CD14-positive monocyte (primary cell): ENCODE data around the gene TENM3. TPM values are rescaled to one million over a fixed set of nuclear protein-coding genes. Genes with fewer than 3 reads are reported as not detected.

ENCODE experiments used
- DNase-seq, 3 donors: peaks; one replicate each; pipeline ENCODE4 v3.0.0-alpha.2; 2011 to 2022
- H2AFZ ChIP-seq: 2 replicates; pipeline ENCODE4 v1.6.0; 2012; ENCODE audit warnings: mild to moderate bottlenecking, low read depth, low read length, inconsistent platforms; ENCODE audit not compliant: insufficient read depth, poor library complexity, severe bottlenecking
- H3K27ac ChIP-seq, 2 donors: 1 replicate in 1 of 2; 2 replicates in 1 of 2; pipeline ENCODE4 v1.5.1; 2012 to 2013; ENCODE audit warnings: low read length in 2 of 2, control low read depth in 1 of 2, inconsistent platforms in 1 of 2, low read depth in 1 of 2, mild to moderate bottlenecking in 1 of 2
- H3K27me3 ChIP-seq, 2 donors: one replicate each; pipeline versions ENCODE4 v1.6.0 to v1.6.1; 2011 to 2013; ENCODE audit warnings: low read length in 2 of 2; ENCODE audit not compliant: control insufficient read depth in 2 of 2, insufficient read depth in 2 of 2
- H3K36me3 ChIP-seq, 2 donors: replicated peaks in 1 of 2; 1 replicate in 1 of 2; 2 replicates in 1 of 2; pipeline versions ENCODE4 v1.5.1 to v1.6.1; 2012 to 2013; ENCODE audit warnings: low read length in 2 of 2, control low read depth in 1 of 2, inconsistent platforms in 1 of 2, mild to moderate bottlenecking in 1 of 2; ENCODE audit not compliant: insufficient read depth in 2 of 2, control insufficient read depth in 1 of 2
- H3K4me1 ChIP-seq, 2 donors: 1 replicate in 1 of 2; 2 replicates in 1 of 2; pipeline versions ENCODE4 v1.5.1 to v1.6.1; 2012 to 2013; ENCODE audit warnings: low read length in 2 of 2, control low read depth in 1 of 2, inconsistent platforms in 1 of 2, mild to moderate bottlenecking in 1 of 2, moderate library complexity in 1 of 2; ENCODE audit not compliant: insufficient read depth in 2 of 2, control insufficient read depth in 1 of 2
- H3K4me2 ChIP-seq: replicated peaks from 2 replicates; pipeline ENCODE3; 2012; ENCODE audit warnings: low read length, moderate library complexity, mild to moderate bottlenecking; ENCODE audit not compliant: poor library complexity, severe bottlenecking; ENCODE audit errors: extremely low read depth
- H3K4me3 ChIP-seq, 3 experiments: fragments of 200-600 bp in 1 of 3; sonication (generic) in 1 of 3; replicated peaks in 1 of 3; 1 replicate in 2 of 3; 2 replicates in 1 of 3; pipeline ENCODE4 v1.5.1; 2011 to 2013; ENCODE audit warnings: low read length in 3 of 3, mild to moderate bottlenecking in 3 of 3, control low read depth in 2 of 3, low read depth in 2 of 3, inconsistent platforms in 1 of 3, moderate library complexity in 1 of 3
- H3K79me2 ChIP-seq: 2 replicates; pipeline ENCODE4 v1.6.0; 2012; ENCODE audit warnings: mild to moderate bottlenecking, control low read depth, inconsistent platforms, low read length, moderate library complexity; ENCODE audit not compliant: insufficient read depth
- H3K9ac ChIP-seq: 2 replicates; pipeline ENCODE4 v1.6.0; 2017; ENCODE audit warnings: low read length, mild to moderate bottlenecking; ENCODE audit not compliant: insufficient read depth, poor library complexity, severe bottlenecking
- H3K9me3 ChIP-seq, 2 donors: replicated peaks in 1 of 2; 1 replicate in 1 of 2; 2 replicates in 1 of 2; pipeline versions ENCODE4 v1.5.1 to v1.6.1; 2012 to 2013; ENCODE audit warnings: low read length in 2 of 2, control low read depth in 1 of 2; ENCODE audit not compliant: control insufficient read depth in 1 of 2, insufficient read depth in 1 of 2
- H4K20me1 ChIP-seq: 2 replicates; pipeline ENCODE4 v1.6.0; 2012; ENCODE audit warnings: mild to moderate bottlenecking, low read length, control low read depth, moderate library complexity; ENCODE audit not compliant: insufficient read depth
- H3K27ac Mint-ChIP-seq, 7 donors: one replicate each; pipeline ENCODE4 v1.8.0; 2020; ENCODE audit warnings: mild to moderate bottlenecking in 7 of 7, mixed read lengths in 7 of 7, moderate library complexity in 6 of 7, inconsistent platforms in 2 of 7
- H3K27me3 Mint-ChIP-seq, 3 donors: one replicate each; pipeline ENCODE4 v1.8.0; 2021 to 2022; ENCODE audit warnings: low read depth in 3 of 3, mild to moderate bottlenecking in 3 of 3, mixed read lengths in 3 of 3, moderate library complexity in 3 of 3, inconsistent platforms in 1 of 3
- H3K36me3 Mint-ChIP-seq, 2 donors: one replicate each; pipeline ENCODE4 v1.8.0; 2020; ENCODE audit warnings: mixed read lengths in 2 of 2, inconsistent platforms in 1 of 2, mild to moderate bottlenecking in 1 of 2
- H3K4me1 Mint-ChIP-seq: one replicate; pipeline ENCODE4 v1.8.0; 2020; ENCODE audit warnings: mild to moderate bottlenecking, mixed read lengths
- H3K4me3 Mint-ChIP-seq, 2 donors: one replicate each; pipeline ENCODE4 v1.8.0; 2020; ENCODE audit warnings: mild to moderate bottlenecking in 2 of 2, mixed read lengths in 2 of 2, moderate library complexity in 1 of 2
- H3K9me3 Mint-ChIP-seq, 7 donors: one replicate each; pipeline ENCODE4 v1.8.0; 2020 to 2022; ENCODE audit warnings: mixed read lengths in 7 of 7, mild to moderate bottlenecking in 6 of 7, moderate library complexity in 6 of 7, inconsistent platforms in 2 of 7
- WGBS: methylation state at CpG from one replicate; pipeline ENCODE4 v1.1.5; 2013; ENCODE audit warnings: missing lambda C conversion rate; ENCODE audit not compliant: insufficient coverage; 5-methylcytosine and 5-hydroxymethylcytosine counted together
- intact Hi-C, 2 donors: fragments of 100-400 bp; cut with micrococcal nuclease; formaldehyde crosslinking; loops; one replicate each; pipeline versions ENCODE4 v1.15.0 to v1.15.1; 2023
- polyA plus RNA-seq, 3 donors: library from polyadenylated mRNA; depleted of rRNA in 1 of 3; unstranded in 2 of 3; stranded (reverse) in 1 of 3; fragments of 300-500 nt in 2 of 3; fragments of >200 nt in 1 of 3; fragmentation: Illumina TruSeq in 2 of 3; gene quantifications; 1 replicate in 2 of 3; 2 replicates in 1 of 3; pipeline ENCODE4 v1.2.3, GENCODE V29; 2012 to 2021
- TF ChIP-seq, protein P1 (sequence below): fragments of 200-600 bp; IDR thresholded peaks from one replicate; pipeline ENCODE4 v1.8.0; 2022; ENCODE audit warnings: antibody characterized with exemption, mild to moderate bottlenecking

The TENM3 gene
- polyA plus RNA-seq, 3 donors, result not detected

GRCh38 chr4:182416067-182416466, 172.9 kb downstream of the TENM3 start:
- intact Hi-C loops, result no loop called here
- TF ChIP-seq, protein P1, sequence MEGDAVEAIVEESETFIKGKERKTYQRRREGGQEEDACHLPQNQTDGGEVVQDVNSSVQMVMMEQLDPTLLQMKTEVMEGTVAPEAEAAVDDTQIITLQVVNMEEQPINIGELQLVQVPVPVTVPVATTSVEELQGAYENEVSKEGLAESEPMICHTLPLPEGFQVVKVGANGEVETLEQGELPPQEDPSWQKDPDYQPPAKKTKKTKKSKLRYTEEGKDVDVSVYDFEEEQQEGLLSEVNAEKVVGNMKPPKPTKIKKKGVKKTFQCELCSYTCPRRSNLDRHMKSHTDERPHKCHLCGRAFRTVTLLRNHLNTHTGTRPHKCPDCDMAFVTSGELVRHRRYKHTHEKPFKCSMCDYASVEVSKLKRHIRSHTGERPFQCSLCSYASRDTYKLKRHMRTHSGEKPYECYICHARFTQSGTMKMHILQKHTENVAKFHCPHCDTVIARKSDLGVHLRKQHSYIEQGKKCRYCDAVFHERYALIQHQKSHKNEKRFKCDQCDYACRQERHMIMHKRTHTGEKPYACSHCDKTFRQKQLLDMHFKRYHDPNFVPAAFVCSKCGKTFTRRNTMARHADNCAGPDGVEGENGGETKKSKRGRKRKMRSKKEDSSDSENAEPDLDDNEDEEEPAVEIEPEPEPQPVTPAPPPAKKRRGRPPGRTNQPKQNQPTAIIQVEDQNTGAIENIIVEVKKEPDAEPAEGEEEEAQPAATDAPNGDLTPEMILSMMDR, result no peak

GRCh38 chr4:182418054-182418734, 175.0 kb downstream of the TENM3 start:
- no peaks in the 10 kb centered on the region for H3K4me1 ChIP-seq
- Mint-ChIP-seq H3K9me3 (peaks cover 0 to 9% (median 3%) of the 10 kb centered on the region in 7 donors), H3K36me3 (no peaks in the 10 kb centered on the region), H3K27me3 (peaks cover 0 to 4% (median 0%) of the 10 kb centered on the region in 3 donors), H3K4me1 (no peaks in the 10 kb centered on the region), H3K4me3 (no peak overlapping the region), H3K27ac (no peak overlapping the region)
- H3K4me2 ChIP-seq, result no peak overlapping the region
- no peak overlapping the region for H3K4me3 ChIP-seq
- WGBS, result 85% methylated on average over 5 of the region's 9 CpGs
- no peaks in the 10 kb centered on the region for H3K79me2 ChIP-seq
- DNase-seq, result no peak
- no peak overlapping the region for H3K27ac ChIP-seq
- H3K9me3 ChIP-seq, result peaks cover 5 to 8% of the 10 kb centered on the region in 2 donors
- H3K36me3 ChIP-seq, result no peaks in the 10 kb centered on the region
- H3K27me3 ChIP-seq, result no peaks in the 10 kb centered on the region
- intact Hi-C loops, result no loop called here
- H4K20me1 ChIP-seq, result no peaks in the 10 kb centered on the region
- TF ChIP-seq, protein P1, result no peak
- no peak overlapping the region for H2AFZ ChIP-seq
- no peak overlapping the region for H3K9ac ChIP-seq

More at GRCh38 chr4:182416067-182416466, 172.9 kb downstream of the TENM3 start:
- DNase-seq, result no peak
- H3K4me1 Mint-ChIP-seq, result no peaks in the 10 kb centered on the region
- Histone ChIP-seq H2AFZ (no peak overlapping the region), H3K36me3 (no peaks in the 10 kb centered on the region), H4K20me1 (no peaks in the 10 kb centered on the region), H3K27me3 (no peaks in the 10 kb centered on the region), H3K4me3 (no peak overlapping the region), H3K4me2 (no peak overlapping the region), H3K9me3 (peaks cover 5 to 14% of the 10 kb centered on the region in 2 donors), H3K9ac (no peak overlapping the region), H3K79me2 (no peaks in the 10 kb centered on the region), H3K27ac (no peak overlapping the region), H3K4me1 (no peaks in the 10 kb centered on the region)
- peaks cover 0 to 1% (median 1%) of the 10 kb centered on the region in 3 donors for H3K27me3 Mint-ChIP-seq
- H3K4me3 Mint-ChIP-seq, result no peak overlapping the region
- no peak overlapping the region for H3K27ac Mint-ChIP-seq
- H3K9me3 Mint-ChIP-seq, result peaks cover 2 to 14% (median 5%) of the 10 kb centered on the region in 7 donors
- no CpG with 5 or more reads among the region's 1 CpG for WGBS
- no peaks in the 10 kb centered on the region for H3K36me3 Mint-ChIP-seq
